Measurements from ENCODE around the gene RIMKLB. TPM values are rescaled to one million over a fixed set of nuclear protein-coding genes. Genes with fewer than 3 reads are reported as not detected.

The RIMKLB gene, protein sequence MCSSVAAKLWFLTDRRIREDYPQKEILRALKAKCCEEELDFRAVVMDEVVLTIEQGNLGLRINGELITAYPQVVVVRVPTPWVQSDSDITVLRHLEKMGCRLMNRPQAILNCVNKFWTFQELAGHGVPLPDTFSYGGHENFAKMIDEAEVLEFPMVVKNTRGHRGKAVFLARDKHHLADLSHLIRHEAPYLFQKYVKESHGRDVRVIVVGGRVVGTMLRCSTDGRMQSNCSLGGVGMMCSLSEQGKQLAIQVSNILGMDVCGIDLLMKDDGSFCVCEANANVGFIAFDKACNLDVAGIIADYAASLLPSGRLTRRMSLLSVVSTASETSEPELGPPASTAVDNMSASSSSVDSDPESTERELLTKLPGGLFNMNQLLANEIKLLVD
- 100 to 1,000 TPM; 123 to 141 TPM for total RNA-seq
- polyA plus RNA-seq (ENCODE audit: insufficient read depth, low read depth, low replicate concordance), result 101 TPM
- long read RNA-seq, donor 1, transcript RIMKLB-203 (2 exons, 1,893 nt), result major isoform, 29 of 47 reads
- long read RNA-seq, donor 1, transcript RIMKLB-205 (6 exons, 2,236 nt), result minor isoform, 5 of 47 reads
- long read RNA-seq, donor 1, partial matches to known transcripts, result 9 of 47 reads
- long read RNA-seq, donor 1, other reads (novel, unspliced or antisense), result 0 of 47 reads
- long read RNA-seq, donor 2, transcript RIMKLB-203 (2 exons, 1,893 nt), result major isoform, 5 of 9 reads
- long read RNA-seq, donor 2, partial matches to known transcripts, result 0 of 9 reads
- long read RNA-seq, donor 2, other reads (novel, unspliced or antisense), result 0 of 9 reads

DNA sequence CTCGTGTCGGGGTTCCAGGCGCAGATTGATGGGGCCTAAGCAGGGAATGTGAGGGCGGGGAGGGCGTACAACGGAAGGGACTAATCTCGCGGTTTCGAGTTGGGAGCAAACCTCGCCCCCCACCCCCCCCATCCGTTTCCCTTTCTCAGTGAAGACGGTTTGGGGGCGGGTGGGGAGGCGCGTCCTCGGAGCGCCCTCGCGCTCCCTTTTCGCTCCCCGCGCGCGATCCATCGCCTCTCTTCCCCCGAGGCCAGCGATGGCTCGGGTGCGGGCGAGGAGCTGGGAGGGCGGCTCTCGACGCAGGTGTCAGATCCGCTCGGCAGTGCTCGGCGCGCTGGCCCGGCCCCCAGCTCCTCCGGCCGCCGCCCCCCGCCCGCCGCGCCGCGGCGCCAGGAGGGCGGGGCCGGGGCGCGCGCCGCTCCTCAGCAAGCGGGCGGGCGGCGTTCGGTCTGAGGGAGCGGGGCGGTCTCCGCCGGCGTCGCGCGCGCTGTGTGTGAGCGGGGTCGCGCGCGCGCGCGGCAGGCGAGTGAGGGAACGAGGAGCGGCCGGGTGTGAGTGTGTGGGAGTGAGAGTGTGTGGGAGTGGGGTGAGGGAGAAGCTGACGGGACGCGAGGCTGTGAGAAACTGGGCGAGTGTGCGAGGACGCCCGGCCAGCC, at the start of gene RIMKLB:
Gene RIMKLB (plus strand): TSS at position 516 of the 656 bp plus-strand sequence. CDS start 15,876 bp downstream, outside the sequence.
- H3K9me3 ChIP-seq, result no peaks in the 10 kb centered on the region
- DNase-seq, result peak; percentile 93
- H3K27ac ChIP-seq, result peak within 1 kb of the TSS; percentile 94 to 99
- H3K4me3 ChIP-seq, result peak within 1 kb of the TSS; percentile 91 to 98
- intact Hi-C loops (cut with DNase I; ENCODE audit: low total_unique reads), result no loop called here
- peak; percentile 56 for TF ChIP-seq POLR2A (IDR thresholded peaks at IDR 0.05)
- TF ChIP-seq, protein P1, sequence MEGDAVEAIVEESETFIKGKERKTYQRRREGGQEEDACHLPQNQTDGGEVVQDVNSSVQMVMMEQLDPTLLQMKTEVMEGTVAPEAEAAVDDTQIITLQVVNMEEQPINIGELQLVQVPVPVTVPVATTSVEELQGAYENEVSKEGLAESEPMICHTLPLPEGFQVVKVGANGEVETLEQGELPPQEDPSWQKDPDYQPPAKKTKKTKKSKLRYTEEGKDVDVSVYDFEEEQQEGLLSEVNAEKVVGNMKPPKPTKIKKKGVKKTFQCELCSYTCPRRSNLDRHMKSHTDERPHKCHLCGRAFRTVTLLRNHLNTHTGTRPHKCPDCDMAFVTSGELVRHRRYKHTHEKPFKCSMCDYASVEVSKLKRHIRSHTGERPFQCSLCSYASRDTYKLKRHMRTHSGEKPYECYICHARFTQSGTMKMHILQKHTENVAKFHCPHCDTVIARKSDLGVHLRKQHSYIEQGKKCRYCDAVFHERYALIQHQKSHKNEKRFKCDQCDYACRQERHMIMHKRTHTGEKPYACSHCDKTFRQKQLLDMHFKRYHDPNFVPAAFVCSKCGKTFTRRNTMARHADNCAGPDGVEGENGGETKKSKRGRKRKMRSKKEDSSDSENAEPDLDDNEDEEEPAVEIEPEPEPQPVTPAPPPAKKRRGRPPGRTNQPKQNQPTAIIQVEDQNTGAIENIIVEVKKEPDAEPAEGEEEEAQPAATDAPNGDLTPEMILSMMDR (IDR thresholded peaks at IDR 0.05), result no peak
- no peaks in the 10 kb centered on the region for H3K36me3 ChIP-seq (ENCODE audit: low read depth, missing control alignments)
- H3K27me3 ChIP-seq, result no peaks in the 10 kb centered on the region
- 1% methylated on average over 20 to 77 of the region's 88 CpGs for WGBS, 2 donors
- H3K4me1 ChIP-seq, result peaks cover 15% of the 10 kb centered on the region

DNA sequence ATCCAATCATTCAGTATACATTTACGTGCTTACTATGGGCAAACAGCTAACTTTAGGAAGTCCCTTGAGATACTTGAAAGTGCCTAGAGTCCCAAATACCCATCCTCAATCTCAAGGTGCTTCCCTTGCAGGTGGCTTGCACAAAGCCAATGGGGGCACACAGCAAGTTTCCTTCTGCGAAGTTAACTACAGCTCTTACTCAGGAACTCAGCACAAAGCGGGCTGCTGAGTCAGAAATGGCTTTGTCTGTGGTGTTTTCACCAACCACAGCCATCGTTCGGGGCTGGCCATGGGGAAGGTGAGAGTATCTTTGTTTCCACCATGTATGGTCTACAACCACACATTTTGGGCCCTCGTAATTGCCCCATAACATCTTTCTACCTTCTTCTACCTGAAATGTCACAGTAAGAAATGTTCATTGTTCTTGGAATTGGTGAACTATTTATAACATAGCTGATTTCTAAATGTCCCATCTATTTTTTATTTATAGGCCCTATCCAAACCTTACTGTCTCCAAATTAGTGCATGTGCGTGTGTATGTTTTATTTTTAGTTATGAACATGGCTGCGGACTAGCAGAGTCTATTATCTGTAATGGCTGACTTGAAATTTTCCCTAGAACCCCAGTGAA, 49.1 kb upstream of the RIMKLB start:
- no peak for DNase-seq
- WGBS, 2 donors, result 92 to 93% methylated on average over 8 of the region's 8 CpGs
- Histone ChIP-seq H3K36me3 (ENCODE audit: low read depth, missing control alignments) (no peaks in the 10 kb centered on the region), H3K4me3 (no peak overlapping the region), H3K27me3 (no peaks in the 10 kb centered on the region), H3K27ac (no peak overlapping the region), H3K4me1 (no peaks in the 10 kb centered on the region), H3K9me3 (no peaks in the 10 kb centered on the region)
- intact Hi-C loops (cut with DNase I; ENCODE audit: low total_unique reads), result no loop called here
- TF ChIP-seq POLR2A (IDR thresholded peaks at IDR 0.05), result no peak
- TF ChIP-seq, protein P1 (IDR thresholded peaks at IDR 0.05), result no peak

DNA sequence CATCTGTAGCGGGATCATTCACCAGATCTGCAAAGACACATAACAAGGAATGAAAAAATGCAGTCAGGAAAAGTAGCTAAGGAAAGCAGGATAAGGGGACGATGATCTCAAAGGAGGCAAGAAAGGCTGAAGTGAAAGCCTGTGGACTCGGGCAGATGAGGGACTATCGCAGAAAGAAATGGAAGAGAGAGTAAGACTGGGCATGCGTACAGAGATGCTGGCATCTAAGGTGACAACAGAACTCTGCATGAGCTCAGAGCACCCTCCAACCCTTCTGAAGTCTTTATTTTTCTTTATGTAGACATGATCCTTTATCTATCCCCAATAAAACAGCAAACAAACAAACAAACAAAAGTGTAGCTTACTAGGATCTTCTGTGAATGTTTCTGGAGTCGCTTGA, 42.4 kb upstream of the RIMKLB start:
- no peak for DNase-seq
- TF ChIP-seq, protein P1 (IDR thresholded peaks at IDR 0.05), result no peak
- no peak for TF ChIP-seq POLR2A (IDR thresholded peaks at IDR 0.05)
- Histone ChIP-seq H3K27ac (no peak overlapping the region), H3K9me3 (no peaks in the 10 kb centered on the region), H3K4me3 (no peak overlapping the region), H3K27me3 (no peaks in the 10 kb centered on the region), H3K4me1 (no peaks in the 10 kb centered on the region), H3K36me3 (ENCODE audit: low read depth, missing control alignments) (no peaks in the 10 kb centered on the region)
- intact Hi-C loops (cut with DNase I; ENCODE audit: low total_unique reads), result no loop called here
- WGBS, 2 donors, result 70 to 71% methylated on average over 6 of the region's 6 CpGs

DNA sequence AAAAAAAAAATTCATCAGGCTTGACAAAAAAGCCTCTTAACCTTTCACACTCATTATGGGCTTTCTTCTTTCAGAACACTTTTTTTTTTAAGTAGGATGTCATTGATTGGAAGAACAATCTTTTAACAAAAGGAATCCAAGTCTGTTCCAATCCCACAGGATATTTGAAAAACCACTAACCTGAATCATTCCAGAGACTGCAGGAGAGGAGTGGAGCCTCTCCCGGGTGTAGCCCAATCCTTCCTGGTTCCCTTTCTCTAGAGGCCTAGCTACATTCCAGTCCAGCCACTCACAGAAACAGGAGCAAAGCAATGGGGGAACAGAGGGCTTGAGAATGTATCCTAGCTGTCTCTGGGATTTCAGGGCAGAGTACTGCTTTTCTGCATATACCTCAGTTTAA, 39.4 kb upstream of the RIMKLB start:
- intact Hi-C loops (cut with DNase I; ENCODE audit: low total_unique reads), result no loop called here
- Histone ChIP-seq H3K4me3 (no peak overlapping the region), H3K27ac (no peak overlapping the region), H3K27me3 (no peaks in the 10 kb centered on the region), H3K36me3 (ENCODE audit: low read depth, missing control alignments) (no peaks in the 10 kb centered on the region), H3K4me1 (no peaks in the 10 kb centered on the region), H3K9me3 (no peaks in the 10 kb centered on the region)
- DNase-seq, result no peak
- TF ChIP-seq POLR2A (IDR thresholded peaks at IDR 0.05), result no peak
- TF ChIP-seq, protein P1 (IDR thresholded peaks at IDR 0.05), result no peak
- 40 to 50% methylated on average over 1 of the region's 1 CpG for WGBS, 2 donors

All from testis (tissue), 5 donors.